Measurements from ENCODE around the gene ALDOA.
"Not testable (repeated sequence)": the region's sequence is repeated elsewhere in the genome, so short reads cannot be mapped to it uniquely, and the experiment has no call there.

Gene ALDOA

DNA sequence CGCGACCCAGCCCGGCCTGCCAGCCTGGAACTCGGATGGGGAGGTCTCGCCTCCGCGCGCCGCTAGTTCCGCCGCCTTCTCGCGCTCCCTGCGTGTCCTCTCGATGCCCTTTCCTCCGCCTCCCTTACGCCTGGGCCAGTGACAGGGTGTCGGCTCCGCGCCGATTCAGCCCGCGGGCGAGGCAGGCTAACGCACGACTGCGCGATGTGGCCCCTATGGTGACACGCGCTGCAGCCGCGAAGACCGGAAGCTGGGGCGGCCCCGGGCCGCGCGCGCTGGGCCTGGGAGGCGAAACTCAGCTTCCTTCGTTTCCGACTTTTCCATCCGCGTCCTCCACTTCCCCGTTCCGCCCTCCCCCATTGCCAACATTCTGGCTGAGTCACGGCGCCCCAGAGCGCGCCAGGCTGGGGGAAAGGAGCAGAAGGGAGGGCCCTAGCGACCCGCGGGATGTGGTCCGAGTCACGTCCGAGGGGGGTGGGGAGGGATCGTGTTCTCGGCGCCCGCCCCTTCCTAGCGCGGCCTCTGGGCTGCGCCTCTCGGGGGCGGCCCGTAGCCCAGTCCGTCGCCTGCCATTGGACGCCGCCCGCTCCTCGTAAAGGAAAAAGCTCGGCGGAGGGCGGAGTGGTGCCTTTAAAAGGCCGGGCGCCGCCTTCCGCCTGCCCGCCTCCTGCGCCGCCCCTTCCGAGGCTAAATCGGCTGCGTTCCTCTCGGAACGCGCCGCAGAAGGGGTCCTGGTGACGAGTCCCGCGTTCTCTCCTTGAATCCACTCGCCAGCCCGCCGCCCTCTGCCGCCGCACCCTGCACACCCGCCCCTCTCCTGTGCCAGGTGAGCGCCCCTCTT, at the start of gene ALDOA:
Gene ALDOA (plus strand): TSS at position 659 of the 841 bp plus-strand sequence. CDS start 1,138 bp downstream, outside the sequence.
- Histone ChIP-seq H3K4me3 (ENCODE audit: low read depth in 1 of 2, low read length in 2 of 2) (peak within 1 kb of the TSS; percentile 82 to 95), H3K27me3 (ENCODE audit: control insufficient read depth in 1 of 2, insufficient read depth in 2 of 2, low read length in 2 of 2) (no peaks in the 10 kb centered on the region), H3K4me1 (ENCODE audit: control insufficient read depth in 1 of 2, insufficient read depth in 2 of 2, low read length in 2 of 2) (peaks cover 39 to 48% of the 10 kb centered on the region in 2 donors), H3K27ac (ENCODE audit: low read depth, low read length) (peak within 1 kb of the TSS; percentile 100), H3K9me3 (ENCODE audit: control insufficient read depth in 1 of 2, low read length in 2 of 2) (no peaks in the 10 kb centered on the region), H3K36me3 (ENCODE audit: control insufficient read depth in 1 of 2, insufficient read depth in 2 of 2, low read length in 2 of 2) (peaks cover 25 to 34% of the 10 kb centered on the region in 2 donors), H3K9ac (ENCODE audit: low read depth in 1 of 2, low read length in 2 of 2) (peak within 1 kb of the TSS; percentile 99 to 100)

DNA sequence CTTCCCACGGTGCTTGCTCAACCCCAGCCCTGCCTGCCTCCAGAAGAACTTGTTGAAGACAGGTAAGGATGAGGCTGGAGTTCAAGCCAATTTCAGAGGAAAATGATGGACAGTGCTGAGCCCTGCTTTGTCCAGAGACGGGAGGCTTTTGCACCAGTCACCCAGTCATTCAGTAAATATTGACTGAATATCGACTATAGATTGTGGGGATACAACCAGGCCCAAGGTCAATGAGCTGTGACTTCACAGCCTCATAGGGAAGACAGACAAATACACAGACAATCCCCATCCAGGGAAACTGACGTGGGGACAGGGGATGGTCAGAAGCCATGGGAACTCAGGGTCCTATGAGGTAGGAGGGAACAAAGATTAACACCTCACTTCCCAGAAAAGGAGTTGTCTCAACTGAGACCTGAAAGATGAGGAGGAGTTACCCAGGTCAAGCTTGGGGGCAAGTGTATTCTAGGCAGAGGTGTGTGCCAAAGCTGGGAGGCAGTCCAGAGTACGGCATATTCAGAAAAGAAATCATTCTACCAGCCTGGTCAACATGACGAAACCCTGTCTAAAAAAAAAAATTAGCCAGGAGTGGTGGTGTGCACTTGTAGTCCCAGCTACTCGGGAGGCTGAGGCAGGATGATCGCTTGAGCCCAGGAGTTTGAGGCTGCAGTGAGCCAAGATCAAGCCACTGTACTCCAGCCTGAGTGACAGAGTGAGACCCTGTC, 48.8 kb upstream of the ALDOA start:
- Histone ChIP-seq H3K27ac (ENCODE audit: low read depth, low read length) (no peak overlapping the region), H3K27me3 (ENCODE audit: control insufficient read depth in 1 of 2, insufficient read depth in 2 of 2, low read length in 2 of 2) (peaks cover 5 to 6% of the 10 kb centered on the region in 2 donors), H3K4me3 (ENCODE audit: low read depth in 1 of 2, low read length in 2 of 2) (no peak overlapping the region), H3K9me3 (ENCODE audit: control insufficient read depth in 1 of 2, low read length in 2 of 2) (no peaks in the 10 kb centered on the region), H3K9ac (ENCODE audit: low read depth in 1 of 2, low read length in 2 of 2) (no peak overlapping the region), H3K4me1 (ENCODE audit: control insufficient read depth in 1 of 2, insufficient read depth in 2 of 2, low read length in 2 of 2) (peaks cover 6 to 9% of the 10 kb centered on the region in 2 donors), H3K36me3 (ENCODE audit: control insufficient read depth in 1 of 2, insufficient read depth in 2 of 2, low read length in 2 of 2) (no peaks in the 10 kb centered on the region)

DNA sequence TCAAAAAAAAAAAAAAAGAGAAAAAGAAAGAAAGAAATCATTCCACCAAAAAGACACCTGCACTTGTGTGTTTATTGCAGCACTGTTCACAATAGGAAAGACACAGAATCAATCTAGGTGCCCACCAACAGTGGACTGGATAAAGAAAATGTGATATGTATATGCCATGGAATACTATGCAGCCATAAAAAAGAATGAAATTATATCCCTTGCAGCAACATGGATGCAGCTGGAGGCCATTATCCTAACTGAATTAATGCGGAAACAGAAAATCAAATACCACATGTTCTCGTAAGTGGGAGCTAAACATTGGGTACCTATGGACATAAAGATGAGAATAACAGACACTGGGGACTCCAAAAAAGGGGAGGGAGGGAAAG, 48.3 kb upstream of the ALDOA start:
- Histone ChIP-seq H3K27ac (ENCODE audit: low read depth, low read length) (no peak overlapping the region), H3K9ac (ENCODE audit: low read depth in 1 of 2, low read length in 2 of 2) (no peak overlapping the region), H3K4me1 (ENCODE audit: control insufficient read depth in 1 of 2, insufficient read depth in 2 of 2, low read length in 2 of 2) (peaks cover 8 to 9% of the 10 kb centered on the region in 2 donors), H3K27me3 (ENCODE audit: control insufficient read depth in 1 of 2, insufficient read depth in 2 of 2, low read length in 2 of 2) (peaks cover 0 to under 1% of the 10 kb centered on the region in 2 donors), H3K36me3 (ENCODE audit: control insufficient read depth in 1 of 2, insufficient read depth in 2 of 2, low read length in 2 of 2) (no peaks in the 10 kb centered on the region), H3K9me3 (ENCODE audit: control insufficient read depth in 1 of 2, low read length in 2 of 2) (no peaks in the 10 kb centered on the region), H3K4me3 (ENCODE audit: low read depth in 1 of 2, low read length in 2 of 2) (no peak overlapping the region)

DNA sequence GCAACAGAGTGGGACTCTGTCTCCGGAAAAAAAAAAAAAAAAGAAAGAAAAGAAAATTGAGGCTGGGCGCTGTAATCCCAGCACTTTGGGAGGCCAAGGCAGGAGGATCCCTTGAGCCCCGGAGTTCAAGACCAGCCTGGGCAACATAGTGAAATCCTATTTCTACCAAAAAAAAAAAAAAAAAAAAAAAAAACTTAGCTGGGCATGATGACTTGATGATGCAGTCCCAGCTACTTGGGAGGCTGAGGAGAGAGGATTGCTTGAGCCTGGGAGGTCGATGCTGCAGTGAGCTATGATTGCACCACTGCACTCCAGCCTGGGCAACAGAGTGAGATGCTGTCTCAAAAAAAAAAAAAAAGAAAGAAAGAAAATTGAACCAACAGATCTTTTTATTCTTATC, 47.6 kb upstream of the ALDOA start:
- H3K4me1 ChIP-seq (ENCODE audit: control insufficient read depth in 1 of 2, insufficient read depth in 2 of 2, low read length in 2 of 2); H3K4me3 ChIP-seq (ENCODE audit: low read depth in 1 of 2, low read length in 2 of 2); H3K27me3 ChIP-seq (ENCODE audit: control insufficient read depth in 1 of 2, insufficient read depth in 2 of 2, low read length in 2 of 2); H3K27ac ChIP-seq (ENCODE audit: low read depth, low read length); H3K36me3 ChIP-seq (ENCODE audit: control insufficient read depth in 1 of 2, insufficient read depth in 2 of 2, low read length in 2 of 2); H3K9me3 ChIP-seq (ENCODE audit: control insufficient read depth in 1 of 2, low read length in 2 of 2); H3K9ac ChIP-seq (ENCODE audit: low read depth in 1 of 2, low read length in 2 of 2): not testable (repeated sequence)

DNA sequence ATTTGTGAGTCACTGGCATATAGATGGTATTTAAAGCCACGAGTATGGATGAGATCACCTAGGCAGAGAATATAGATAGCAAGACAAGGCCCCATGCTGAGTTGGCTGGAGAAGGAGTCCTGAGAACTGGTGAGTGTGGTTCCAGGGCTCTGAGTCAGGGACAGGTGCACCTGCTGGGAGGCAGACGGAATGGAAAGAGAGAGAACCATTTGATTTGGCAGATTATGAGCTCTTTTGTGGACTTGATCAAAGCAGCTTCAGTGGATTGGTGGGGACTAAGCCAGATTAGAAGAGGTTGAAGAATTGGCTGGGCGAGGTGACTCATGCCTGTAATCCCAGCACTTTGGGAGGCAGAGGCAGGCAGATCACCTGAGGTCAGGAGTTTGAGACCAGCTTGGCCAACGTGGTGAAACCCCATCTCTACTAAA, 46.8 kb upstream of the ALDOA start:
- Histone ChIP-seq H3K27me3 (ENCODE audit: control insufficient read depth in 1 of 2, insufficient read depth in 2 of 2, low read length in 2 of 2) (no peaks in the 10 kb centered on the region), H3K4me3 (ENCODE audit: low read depth in 1 of 2, low read length in 2 of 2) (no peak overlapping the region), H3K9ac (ENCODE audit: low read depth in 1 of 2, low read length in 2 of 2) (no peak overlapping the region), H3K27ac (ENCODE audit: low read depth, low read length) (no peak overlapping the region), H3K4me1 (ENCODE audit: control insufficient read depth in 1 of 2, insufficient read depth in 2 of 2, low read length in 2 of 2) (peaks cover 8 to 9% of the 10 kb centered on the region in 2 donors), H3K9me3 (ENCODE audit: control insufficient read depth in 1 of 2, low read length in 2 of 2) (no peaks in the 10 kb centered on the region), H3K36me3 (ENCODE audit: control insufficient read depth in 1 of 2, insufficient read depth in 2 of 2, low read length in 2 of 2) (no peaks in the 10 kb centered on the region)

DNA sequence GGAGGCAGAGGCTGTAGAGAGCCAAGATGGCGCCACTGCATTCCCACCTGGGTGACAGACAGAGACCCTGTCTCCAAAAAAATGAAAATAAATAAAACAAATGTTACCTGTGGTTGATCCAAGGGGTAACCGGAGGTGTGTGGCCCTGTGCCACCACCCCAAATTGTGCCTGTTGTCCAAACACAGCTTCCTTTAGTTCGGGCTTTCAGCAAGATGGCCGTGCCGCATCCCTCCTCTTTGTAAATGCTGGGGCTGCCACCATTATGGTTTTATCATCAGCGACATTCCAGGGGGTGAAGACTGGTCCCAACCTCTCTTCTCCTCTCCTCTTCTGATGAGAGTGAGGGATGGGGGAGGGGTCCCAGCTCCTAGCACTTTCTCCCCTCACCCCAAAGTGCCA, 42.7 kb upstream of the ALDOA start, which contains the start of gene C16orf92:
Gene C16orf92 (plus strand): TSS at position 312 of the 400 bp plus-strand sequence. CDS start 143 bp downstream, outside the sequence.
- Histone ChIP-seq H3K4me3 (ENCODE audit: low read depth in 1 of 2, low read length in 2 of 2) (no peak within 1 kb of the TSS), H3K27me3 (ENCODE audit: control insufficient read depth in 1 of 2, insufficient read depth in 2 of 2, low read length in 2 of 2) (peaks cover 10 to 18% of the 10 kb centered on the region in 2 donors), H3K9me3 (ENCODE audit: control insufficient read depth in 1 of 2, low read length in 2 of 2) (no peaks in the 10 kb centered on the region), H3K27ac (ENCODE audit: low read depth, low read length) (no peak within 1 kb of the TSS), H3K9ac (ENCODE audit: low read depth in 1 of 2, low read length in 2 of 2) (no peak within 1 kb of the TSS), H3K4me1 (ENCODE audit: control insufficient read depth in 1 of 2, insufficient read depth in 2 of 2, low read length in 2 of 2) (peaks cover 8 to 9% of the 10 kb centered on the region in 2 donors), H3K36me3 (ENCODE audit: control insufficient read depth in 1 of 2, insufficient read depth in 2 of 2, low read length in 2 of 2) (no peaks in the 10 kb centered on the region)

DNA sequence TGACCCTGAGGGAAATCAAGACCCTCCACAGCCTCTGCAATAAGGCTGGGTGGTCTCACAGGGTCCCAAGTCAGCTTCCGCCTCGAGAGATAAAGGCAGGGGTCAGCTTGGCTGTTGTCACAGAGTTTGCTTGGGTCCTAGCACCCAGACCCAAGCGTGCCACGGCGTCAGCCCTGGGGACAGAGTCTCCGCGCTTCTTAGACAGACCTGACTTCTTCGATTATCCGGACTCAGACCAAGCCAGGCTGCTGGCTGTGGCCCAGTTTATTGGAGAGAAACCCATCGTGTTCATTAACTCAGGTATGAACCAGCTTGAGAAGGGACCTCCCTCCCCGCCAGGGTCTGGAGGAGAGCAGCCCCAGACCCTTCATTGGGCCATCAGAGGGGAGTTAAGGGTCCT, 42.0 kb upstream of the ALDOA start:
- Histone ChIP-seq H3K9ac (ENCODE audit: low read depth in 1 of 2, low read length in 2 of 2) (no peak overlapping the region), H3K36me3 (ENCODE audit: control insufficient read depth in 1 of 2, insufficient read depth in 2 of 2, low read length in 2 of 2) (no peaks in the 10 kb centered on the region), H3K4me3 (ENCODE audit: low read depth in 1 of 2, low read length in 2 of 2) (no peak overlapping the region), H3K27me3 (ENCODE audit: control insufficient read depth in 1 of 2, insufficient read depth in 2 of 2, low read length in 2 of 2) (peaks cover 16 to 18% of the 10 kb centered on the region in 2 donors), H3K9me3 (ENCODE audit: control insufficient read depth in 1 of 2, low read length in 2 of 2) (no peaks in the 10 kb centered on the region), H3K4me1 (ENCODE audit: control insufficient read depth in 1 of 2, insufficient read depth in 2 of 2, low read length in 2 of 2) (peaks cover 8 to 9% of the 10 kb centered on the region in 2 donors), H3K27ac (ENCODE audit: low read depth, low read length) (no peak overlapping the region)

DNA sequence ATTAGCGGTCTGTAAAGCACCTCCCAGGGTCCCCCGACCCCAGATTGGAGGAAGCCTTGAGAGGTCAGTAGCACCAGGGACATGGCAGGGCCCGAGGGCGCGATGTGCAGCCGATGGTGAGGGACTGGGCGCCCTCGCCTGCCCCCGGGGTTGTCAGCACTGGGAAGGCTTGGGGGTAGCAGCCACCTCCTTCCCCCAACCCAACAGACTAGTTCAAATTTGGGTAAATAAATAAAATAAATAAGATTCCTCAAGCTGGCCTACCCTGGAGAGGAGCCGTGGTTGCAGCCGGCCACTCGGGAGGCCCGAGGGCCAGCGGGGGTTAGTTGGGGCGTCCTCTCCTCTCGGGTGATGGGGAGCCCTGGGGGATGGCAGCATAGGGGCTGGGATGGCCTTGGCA, 41.1 kb upstream of the ALDOA start:
- Histone ChIP-seq H3K27me3 (ENCODE audit: control insufficient read depth in 1 of 2, insufficient read depth in 2 of 2, low read length in 2 of 2) (peaks cover 25 to 26% of the 10 kb centered on the region in 2 donors), H3K4me1 (ENCODE audit: control insufficient read depth in 1 of 2, insufficient read depth in 2 of 2, low read length in 2 of 2) (peaks cover 8 to 9% of the 10 kb centered on the region in 2 donors), H3K27ac (ENCODE audit: low read depth, low read length) (no peak overlapping the region), H3K9ac (ENCODE audit: low read depth in 1 of 2, low read length in 2 of 2) (no peak overlapping the region), H3K4me3 (ENCODE audit: low read depth in 1 of 2, low read length in 2 of 2) (no peak overlapping the region), H3K36me3 (ENCODE audit: control insufficient read depth in 1 of 2, insufficient read depth in 2 of 2, low read length in 2 of 2) (no peaks in the 10 kb centered on the region), H3K9me3 (ENCODE audit: control insufficient read depth in 1 of 2, low read length in 2 of 2) (no peaks in the 10 kb centered on the region)

DNA sequence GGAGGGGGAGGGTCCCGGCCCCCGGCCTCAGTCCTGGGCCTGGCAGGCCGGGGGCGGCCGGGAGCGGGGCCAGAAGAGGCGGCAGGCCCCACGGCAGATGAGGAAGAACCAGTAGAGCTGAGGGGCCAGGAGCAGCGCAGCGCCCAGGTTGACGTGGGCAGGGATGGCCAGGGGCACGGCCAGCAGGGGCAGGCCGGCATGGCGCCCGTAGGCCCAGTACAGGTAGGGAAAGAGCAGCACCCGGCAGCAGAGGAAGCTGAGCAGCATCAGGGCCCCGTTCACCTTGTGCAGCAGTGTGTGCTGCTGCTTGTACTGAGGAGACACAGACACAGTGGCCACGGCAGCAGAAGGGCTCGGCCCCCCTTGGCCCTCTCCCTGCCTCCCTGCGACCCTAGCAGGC, 40.4 kb upstream of the ALDOA start:
- no peak overlapping the region for H3K27ac ChIP-seq (ENCODE audit: low read depth, low read length)
- no peaks in the 10 kb centered on the region for H3K36me3 ChIP-seq (ENCODE audit: control insufficient read depth in 1 of 2, insufficient read depth in 2 of 2, low read length in 2 of 2)
- H3K4me3 ChIP-seq (ENCODE audit: low read depth in 1 of 2, low read length in 2 of 2) = no peak overlapping the region
- H3K9ac ChIP-seq (ENCODE audit: low read depth in 1 of 2, low read length in 2 of 2) = no peak overlapping the region
- peaks cover 32 to 33% of the 10 kb centered on the region in 2 donors for H3K27me3 ChIP-seq (ENCODE audit: control insufficient read depth in 1 of 2, insufficient read depth in 2 of 2, low read length in 2 of 2)
- H3K9me3 ChIP-seq (ENCODE audit: control insufficient read depth in 1 of 2, low read length in 2 of 2) = no peaks in the 10 kb centered on the region
- peaks cover 8 to 9% of the 10 kb centered on the region in 2 donors for H3K4me1 ChIP-seq (ENCODE audit: control insufficient read depth in 1 of 2, insufficient read depth in 2 of 2, low read length in 2 of 2)

DNA sequence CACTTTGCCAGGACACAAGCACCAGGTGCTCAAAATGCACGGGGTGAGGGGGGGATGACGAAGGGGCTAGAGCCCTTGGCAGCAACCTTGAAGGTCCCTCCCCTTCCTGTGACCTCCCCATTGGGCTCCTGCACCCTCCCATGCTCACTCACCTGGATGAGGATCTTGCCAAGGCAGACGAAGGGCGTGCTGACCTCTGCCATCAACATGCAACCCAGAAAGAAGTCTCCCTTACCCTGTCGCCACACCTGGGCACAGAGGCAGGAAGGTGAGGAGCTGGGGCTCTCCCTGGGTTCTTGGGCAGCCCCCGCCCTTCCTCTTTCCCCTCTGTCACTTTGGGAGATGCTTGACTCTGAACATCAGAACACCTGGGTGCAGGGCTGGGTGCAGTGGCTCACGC, 40.0 kb upstream of the ALDOA start:
- Histone ChIP-seq H3K4me3 (ENCODE audit: low read depth in 1 of 2, low read length in 2 of 2) (no peak overlapping the region), H3K27ac (ENCODE audit: low read depth, low read length) (no peak overlapping the region), H3K27me3 (ENCODE audit: control insufficient read depth in 1 of 2, insufficient read depth in 2 of 2, low read length in 2 of 2) (peaks cover 34 to 37% of the 10 kb centered on the region in 2 donors), H3K9ac (ENCODE audit: low read depth in 1 of 2, low read length in 2 of 2) (no peak overlapping the region), H3K4me1 (ENCODE audit: control insufficient read depth in 1 of 2, insufficient read depth in 2 of 2, low read length in 2 of 2) (peaks cover 8 to 9% of the 10 kb centered on the region in 2 donors), H3K9me3 (ENCODE audit: control insufficient read depth in 1 of 2, low read length in 2 of 2) (no peaks in the 10 kb centered on the region), H3K36me3 (ENCODE audit: control insufficient read depth in 1 of 2, insufficient read depth in 2 of 2, low read length in 2 of 2) (no peaks in the 10 kb centered on the region)
